Measurements from ENCODE around the gene LRRFIP1.
"Not testable (repeated sequence)": the region's sequence is repeated elsewhere in the genome, so short reads cannot be mapped to it uniquely, and the experiment has no call there.

The LRRFIP1 gene

GRCh38 chr2:237762291-237763182, 135.2 kb downstream of the LRRFIP1 start:
- H3K27ac Mint-ChIP-seq, CTCF ChIA-PET, H3K4me1 Mint-ChIP-seq, DNase-seq, H3K27me3 Mint-ChIP-seq, H3K9me3 Mint-ChIP-seq, H3K4me3 Mint-ChIP-seq: not testable (repeated sequence)
- H3K36me3 Mint-ChIP-seq, result peaks cover 65% of the 10 kb centered on the region

- no peak overlapping the region for H3K27ac Mint-ChIP-seq
Observed at GRCh38 chr2:237763812-237764211, 136.4 kb downstream of the LRRFIP1 start.

GRCh38 chr2:237765122-237765521, 137.7 kb downstream of the LRRFIP1 start:
- H3K9me3 Mint-ChIP-seq, DNase-seq, H3K4me1 Mint-ChIP-seq, H3K4me3 Mint-ChIP-seq, H3K27me3 Mint-ChIP-seq, H3K27ac Mint-ChIP-seq, CTCF ChIA-PET: not testable (repeated sequence)
- peaks cover 62% of the 10 kb centered on the region for H3K36me3 Mint-ChIP-seq

More at GRCh38 chr2:237763812-237764211, 136.4 kb downstream of the LRRFIP1 start:
- no peak overlapping the region for H3K4me3 Mint-ChIP-seq
- H3K4me1 Mint-ChIP-seq, result no peaks in the 10 kb centered on the region
- no peaks in the 10 kb centered on the region for H3K27me3 Mint-ChIP-seq
- no peaks in the 10 kb centered on the region for H3K9me3 Mint-ChIP-seq
- CTCF ChIA-PET, result no interaction called here
- no peak for DNase-seq
- peaks cover 64% of the 10 kb centered on the region for H3K36me3 Mint-ChIP-seq

- CTCF ChIA-PET, result interaction anchor here (1.0 kb wide), 1 partner anchor 9 kb away, joined by 4 read pairs; no protein-coding TSS in a partner anchor
- H3K4me3 Mint-ChIP-seq, result no peak overlapping the region
- no peaks in the 10 kb centered on the region for H3K4me1 Mint-ChIP-seq
- peaks cover 60% of the 10 kb centered on the region for H3K36me3 Mint-ChIP-seq
- no peak overlapping the region for H3K27ac Mint-ChIP-seq
- no peaks in the 10 kb centered on the region for H3K27me3 Mint-ChIP-seq
- no peaks in the 10 kb centered on the region for H3K9me3 Mint-ChIP-seq
- no peak for DNase-seq
Observed at GRCh38 chr2:237765875-237766274, 138.5 kb downstream of the LRRFIP1 start.

- Mint-ChIP-seq H3K9me3 (no peaks in the 10 kb centered on the region), H3K4me3 (no peak overlapping the region), H3K27ac (no peak overlapping the region), H3K36me3 (peaks cover 58% of the 10 kb centered on the region), H3K4me1 (no peaks in the 10 kb centered on the region), H3K27me3 (no peaks in the 10 kb centered on the region)
- DNase-seq, result no peak
- CTCF ChIA-PET, result interaction anchor here (1.0 kb wide), 1 partner anchor 9 kb away, joined by 4 read pairs; no protein-coding TSS in a partner anchor
Observed at GRCh38 chr2:237766340-237766739, 139.0 kb downstream of the LRRFIP1 start.

GRCh38 chr2:237772513-237772912, 145.1 kb downstream of the LRRFIP1 start:
- Mint-ChIP-seq H3K36me3 (peaks cover 56% of the 10 kb centered on the region), H3K27ac (peak overlapping the region; percentile 21), H3K27me3 (no peaks in the 10 kb centered on the region), H3K4me1 (no peaks in the 10 kb centered on the region), H3K4me3 (no peak overlapping the region), H3K9me3 (no peaks in the 10 kb centered on the region)
- no peak for DNase-seq
- CTCF ChIA-PET, result interaction anchor here (3.5 kb wide), 1 partner anchor 100 kb away, joined by 19 read pairs; no protein-coding TSS in a partner anchor

GRCh38 chr2:237773826-237774225, 146.4 kb downstream of the LRRFIP1 start:
- Mint-ChIP-seq H3K36me3 (peaks cover 64% of the 10 kb centered on the region), H3K4me3 (no peak overlapping the region), H3K4me1 (no peaks in the 10 kb centered on the region), H3K27me3 (no peaks in the 10 kb centered on the region), H3K9me3 (no peaks in the 10 kb centered on the region), H3K27ac (no peak overlapping the region)
- no peak for DNase-seq
- CTCF ChIA-PET, result interaction anchor here (1.0 to 3.5 kb wide), 4 partner anchors 29 to 486 kb away, joined by 3 to 19 read pairs (median 8); no protein-coding TSS in a partner anchor

- H3K9me3 Mint-ChIP-seq, result no peaks in the 10 kb centered on the region
- no peaks in the 10 kb centered on the region for H3K27me3 Mint-ChIP-seq
- peak overlapping the region; percentile 78 for H3K27ac Mint-ChIP-seq
- H3K36me3 Mint-ChIP-seq, result peaks cover 65% of the 10 kb centered on the region
- H3K4me3 Mint-ChIP-seq, result no peak overlapping the region
- DNase-seq, result peak; percentile 61
- CTCF ChIA-PET, result interaction anchor here (0.8 to 3.5 kb wide), 11 partner anchors 9 to 485 kb away, joined by 3 to 19 read pairs (median 4); no protein-coding TSS in a partner anchor
- no peaks in the 10 kb centered on the region for H3K4me1 Mint-ChIP-seq
Observed at GRCh38 chr2:237774811-237775553, 147.6 kb downstream of the LRRFIP1 start.

GRCh38 chr2:237779521-237779920, 152.1 kb downstream of the LRRFIP1 start:
- Mint-ChIP-seq H3K9me3 (peaks cover 2% of the 10 kb centered on the region), H3K27me3 (no peaks in the 10 kb centered on the region), H3K36me3 (peaks cover 74% of the 10 kb centered on the region), H3K4me1 (no peaks in the 10 kb centered on the region), H3K27ac (no peak overlapping the region), H3K4me3 (no peak overlapping the region)
- no peak for DNase-seq
- CTCF ChIA-PET, result no interaction called here

- Mint-ChIP-seq H3K27ac (no peak overlapping the region), H3K4me3 (no peak overlapping the region), H3K36me3 (peaks cover 78% of the 10 kb centered on the region), H3K9me3 (peaks cover 6% of the 10 kb centered on the region), H3K4me1 (no peaks in the 10 kb centered on the region), H3K27me3 (no peaks in the 10 kb centered on the region)
- no peak for DNase-seq
- CTCF ChIA-PET, result no interaction called here
Observed at GRCh38 chr2:237782181-237782580, 154.8 kb downstream of the LRRFIP1 start.

- H3K4me1 Mint-ChIP-seq, H3K27me3 Mint-ChIP-seq, CTCF ChIA-PET, H3K9me3 Mint-ChIP-seq, DNase-seq, H3K27ac Mint-ChIP-seq, H3K4me3 Mint-ChIP-seq: not testable (repeated sequence)
- peaks cover 69% of the 10 kb centered on the region for H3K36me3 Mint-ChIP-seq
Observed at GRCh38 chr2:237783678-237784077, 156.3 kb downstream of the LRRFIP1 start.

GRCh38 chr2:237786936-237787335, 159.5 kb downstream of the LRRFIP1 start:
- Mint-ChIP-seq H3K4me3 (no peak overlapping the region), H3K4me1 (peaks cover 4% of the 10 kb centered on the region), H3K27ac (no peak overlapping the region), H3K36me3 (peaks cover 49% of the 10 kb centered on the region), H3K9me3 (peaks cover 6% of the 10 kb centered on the region), H3K27me3 (no peaks in the 10 kb centered on the region)
- CTCF ChIA-PET, result no interaction called here
- no peak for DNase-seq

- no peak overlapping the region for H3K27ac Mint-ChIP-seq
- peaks cover 4% of the 10 kb centered on the region for H3K9me3 Mint-ChIP-seq
- CTCF ChIA-PET, result no interaction called here
- DNase-seq, result no peak
- H3K4me1 Mint-ChIP-seq, result peaks cover 4% of the 10 kb centered on the region
- H3K36me3 Mint-ChIP-seq, result peaks cover 25% of the 10 kb centered on the region
- no peaks in the 10 kb centered on the region for H3K27me3 Mint-ChIP-seq
- H3K4me3 Mint-ChIP-seq, result no peak overlapping the region
Observed at GRCh38 chr2:237790353-237790752, 163.0 kb downstream of the LRRFIP1 start.

- Mint-ChIP-seq H3K27me3 (no peaks in the 10 kb centered on the region), H3K9me3 (no peaks in the 10 kb centered on the region), H3K4me1 (peaks cover 4% of the 10 kb centered on the region), H3K27ac (no peak overlapping the region), H3K4me3 (no peak overlapping the region), H3K36me3 (peaks cover 13% of the 10 kb centered on the region)
- DNase-seq, result no peak
- CTCF ChIA-PET, result no interaction called here
Observed at GRCh38 chr2:237791977-237792727, 164.8 kb downstream of the LRRFIP1 start.

All from activated naive CD4-positive, alpha-beta T cell treated with anti-CD3 and anti-CD28 coated beads, Interleukin-2, amount 10 ng/mL, durations not matched to agents 7 days and 5 days (primary cell).